Neuronal stem cell (in vitro differentiated cells): ENCODE measurements around the gene NDUFC1. TPM values are rescaled to one million over a fixed set of nuclear protein-coding genes. Genes with fewer than 3 reads are reported as not detected.

Experiments
- DNase-seq: peaks from one replicate; pipeline ENCODE4 v3.0.0-alpha.2; 2013; ENCODE audit warnings: low spot score
- H2AFZ ChIP-seq: one replicate; pipeline ENCODE4 v1.6.1; 2013; ENCODE audit warnings: mild to moderate bottlenecking, low read length, inconsistent platforms
- H2AK5ac ChIP-seq: 2 replicates; pipeline ENCODE4 v1.6.1; 2013; ENCODE audit warnings: low read depth, mild to moderate bottlenecking, inconsistent platforms, low read length, moderate library complexity, mixed read lengths
- H2BK120ac ChIP-seq: 2 replicates; pipeline ENCODE4 v1.6.1; 2013; ENCODE audit warnings: low read depth, mild to moderate bottlenecking, inconsistent platforms, low read length, moderate library complexity, mixed read lengths
- H2BK12ac ChIP-seq: one replicate; pipeline ENCODE4 v1.6.1; 2013; ENCODE audit warnings: low read length, inconsistent platforms
- H2BK15ac ChIP-seq: 2 replicates; pipeline ENCODE4 v1.6.1; 2013; ENCODE audit warnings: mild to moderate bottlenecking, low read length, inconsistent platforms, mixed read lengths
- H2BK5ac ChIP-seq: one replicate; pipeline ENCODE4 v1.6.1; 2013; ENCODE audit warnings: inconsistent platforms, mild to moderate bottlenecking, low read length, moderate library complexity
- H3K14ac ChIP-seq: one replicate; pipeline ENCODE4 v1.6.1; 2013; ENCODE audit warnings: low read length, inconsistent platforms
- H3K18ac ChIP-seq: 2 replicates; pipeline ENCODE4 v1.6.1; 2013; ENCODE audit warnings: low read length, inconsistent platforms
- H3K23ac ChIP-seq: 2 replicates; pipeline ENCODE4 v1.6.1; 2013; ENCODE audit warnings: low read depth, mild to moderate bottlenecking, mixed read lengths, low read length, inconsistent platforms; ENCODE audit not compliant: poor library complexity
- H3K27ac ChIP-seq: replicated peaks from 3 replicates; pipeline ENCODE4 v1.5.1; 2013; ENCODE audit warnings: low read length, inconsistent platforms
- H3K27me3 ChIP-seq, 3 experiments: 2 replicates each; pipeline ENCODE4 v1.6.1; 2013; ENCODE audit warnings: low read length in 3 of 3, mild to moderate bottlenecking in 2 of 3, inconsistent platforms in 1 of 3, low read depth in 1 of 3, mixed read lengths in 1 of 3, moderate library complexity in 1 of 3; ENCODE audit not compliant: control insufficient read depth in 3 of 3, insufficient read depth in 3 of 3
- H3K36me3 ChIP-seq, 2 donors: replicated peaks in 1 of 2; 2 replicates each; pipeline ENCODE4 v1.6.1; 2013; ENCODE audit warnings: low read length in 2 of 2; ENCODE audit not compliant: control insufficient read depth in 2 of 2, insufficient read depth in 2 of 2
- H3K4ac ChIP-seq: 2 replicates; pipeline ENCODE4 v1.6.1; 2013; ENCODE audit warnings: inconsistent platforms, mild to moderate bottlenecking, low read length, moderate library complexity
- H3K4me1 ChIP-seq, 2 donors: 1 replicate in 1 of 2; 2 replicates in 1 of 2; pipeline ENCODE4 v1.6.1; 2013; ENCODE audit warnings: low read length in 2 of 2, low read depth in 1 of 2; ENCODE audit not compliant: control insufficient read depth in 2 of 2, insufficient read depth in 1 of 2
- H3K4me2 ChIP-seq: one replicate; pipeline ENCODE4 v1.6.1; 2013; ENCODE audit warnings: mild to moderate bottlenecking, low read length, inconsistent platforms; ENCODE audit not compliant: insufficient read depth, poor library complexity, severe bottlenecking
- H3K4me3 ChIP-seq, 2 donors: 2 replicates each; pipeline ENCODE4 v1.5.1; 2013; ENCODE audit warnings: low read length in 2 of 2, mild to moderate bottlenecking in 2 of 2, inconsistent platforms in 1 of 2, moderate library complexity in 1 of 2
- H3K79me1 ChIP-seq: one replicate; pipeline ENCODE4 v1.6.1; 2013; ENCODE audit warnings: low read depth, mild to moderate bottlenecking, inconsistent platforms, low read length, moderate library complexity
- H3K9ac ChIP-seq: one replicate; pipeline ENCODE4 v1.6.1; 2013; ENCODE audit warnings: mild to moderate bottlenecking, low read depth, low read length, inconsistent platforms; ENCODE audit not compliant: poor library complexity
- H3K9me3 ChIP-seq, 2 donors: replicated peaks in 1 of 2; 2 replicates each; pipeline versions ENCODE3 to v1.6.1; 2013; ENCODE audit warnings: low read length in 2 of 2, mild to moderate bottlenecking in 2 of 2, inconsistent platforms in 1 of 2, low read depth in 1 of 2, mixed read lengths in 1 of 2, moderate library complexity in 1 of 2; ENCODE audit not compliant: control insufficient read depth in 2 of 2, insufficient read depth in 1 of 2
- H4K8ac ChIP-seq: one replicate; pipeline ENCODE4 v1.6.1; 2013; ENCODE audit warnings: low read depth, mild to moderate bottlenecking, inconsistent platforms, low read length, moderate library complexity
- H4K91ac ChIP-seq: one replicate; pipeline ENCODE4 v1.6.1; 2013; ENCODE audit warnings: low read length, low read depth, mild to moderate bottlenecking, inconsistent platforms; ENCODE audit not compliant: poor library complexity
- WGBS, 2 donors: extraction: QIAGEN DNeasy Blood & Tissue Kit; methylation state at CpG; one replicate each; pipeline ENCODE4 v1.1.7; 2013; ENCODE audit warnings: missing lambda C conversion rate in 2 of 2, mixed read lengths in 1 of 2; ENCODE audit not compliant: insufficient read length in 2 of 2, insufficient replicate concordance in 1 of 2; ENCODE audit errors: extremely low coverage in 2 of 2; 5-methylcytosine and 5-hydroxymethylcytosine counted together
- polyA plus RNA-seq, 2 experiments: library from polyadenylated mRNA; stranded (reverse); fragments of 200-250 nt; gene quantifications; one replicate each; pipeline ENCODE4 v1.2.3, GENCODE V29; 2013

Gene NDUFC1
- 135 TPM for polyA plus RNA-seq (2013, experiment 1 of 2)
- polyA plus RNA-seq (2013, experiment 2 of 2), result 139 TPM

GRCh38 chr4:139301821-139302611, at the start of gene NDUFC1:
NDUFC1 (minus strand) TSS chr4:139302477; CDS start chr4:139295798, 6,679 bp downstream.
- WGBS, 2 donors, result no CpG with 5 or more reads among the region's 46 CpGs
- Histone ChIP-seq H3K4me1 (peaks cover 0 to 3% of the 10 kb centered on the region in 2 donors), H3K14ac (peak within 1 kb of the TSS; percentile 94), H3K4ac (peak within 1 kb of the TSS; percentile 7), H2AFZ (peak within 1 kb of the TSS; percentile 78), H2BK5ac (peak within 1 kb of the TSS; percentile 62), H3K9ac (peak within 1 kb of the TSS; percentile 97), H2BK15ac (no peak within 1 kb of the TSS), H2BK120ac (no peak within 1 kb of the TSS), H3K79me1 (peaks cover 2% of the 10 kb centered on the region), H2BK12ac (peak within 1 kb of the TSS; percentile 16), H3K18ac (peak within 1 kb of the TSS; percentile 97), H2AK5ac (peak within 1 kb of the TSS; percentile 17), H4K91ac (peak within 1 kb of the TSS; percentile 68), H4K8ac (no peak within 1 kb of the TSS), H3K27me3 (no peaks in the 10 kb centered on the region), H3K23ac (peak within 1 kb of the TSS; percentile 93), H3K4me2 (peak within 1 kb of the TSS; percentile 51), H3K4me3 (peak within 1 kb of the TSS; percentile 76 to 93), H3K9me3 (peaks cover 4 to 30% of the 10 kb centered on the region in 2 donors), H3K27ac (peak within 1 kb of the TSS; percentile 81), H3K36me3 (peaks cover 7 to 35% of the 10 kb centered on the region in 2 donors)
- no peak for DNase-seq

- no peak overlapping the region for H3K14ac ChIP-seq
- no peak overlapping the region for H3K4me3 ChIP-seq
- H4K91ac ChIP-seq, result no peak overlapping the region
- no peaks in the 10 kb centered on the region for H3K4me1 ChIP-seq
- no peak overlapping the region for H3K27ac ChIP-seq
- no peak overlapping the region for H2BK12ac ChIP-seq
- H2BK5ac ChIP-seq, result no peak overlapping the region
- DNase-seq, result no peak
- no peak overlapping the region for H3K18ac ChIP-seq
- H2BK15ac ChIP-seq, result no peak overlapping the region
- H3K27me3 ChIP-seq, result no peaks in the 10 kb centered on the region
- H2AFZ ChIP-seq, result no peak overlapping the region
- no peak overlapping the region for H4K8ac ChIP-seq
- H3K9ac ChIP-seq, result no peak overlapping the region
- H3K23ac ChIP-seq, result no peak overlapping the region
- H2AK5ac ChIP-seq, result no peak overlapping the region
- no peak overlapping the region for H3K4me2 ChIP-seq
- peaks cover 1% of the 10 kb centered on the region for H3K79me1 ChIP-seq
- H3K9me3 ChIP-seq, result no peaks in the 10 kb centered on the region
- H2BK120ac ChIP-seq, result no peak overlapping the region
- peaks cover 5 to 90% of the 10 kb centered on the region in 2 donors for H3K36me3 ChIP-seq
- no peak overlapping the region for H3K4ac ChIP-seq
Observed at GRCh38 chr4:139337612-139338011, 35.3 kb upstream of the NDUFC1 start.

- no peak overlapping the region for H3K23ac ChIP-seq
- no CpG with 5 or more reads among the region's 2 CpGs for WGBS, 2 donors
- DNase-seq, result no peak
Observed at GRCh38 chr4:139333046-139333445, 30.8 kb upstream of the NDUFC1 start.

GRCh38 chr4:139331185-139331584, 28.9 kb upstream of the NDUFC1 start:
- peaks cover 3 to 71% of the 10 kb centered on the region in 2 donors for H3K36me3 ChIP-seq
- no peak overlapping the region for H2AFZ ChIP-seq
- no peaks in the 10 kb centered on the region for H3K27me3 ChIP-seq
- H3K18ac ChIP-seq, result no peak overlapping the region
- no peak overlapping the region for H3K27ac ChIP-seq
- H3K9me3 ChIP-seq, result peaks cover 0 to 17% of the 10 kb centered on the region in 2 donors
- H3K4ac ChIP-seq, result no peak overlapping the region
- H3K14ac ChIP-seq, result no peak overlapping the region
- H3K4me3 ChIP-seq, result no peak overlapping the region
- peaks cover 2% of the 10 kb centered on the region for H3K79me1 ChIP-seq
- H2BK15ac ChIP-seq, result no peak overlapping the region
- no peak overlapping the region for H3K23ac ChIP-seq
- WGBS, 2 donors, result no CpG with 5 or more reads among the region's 1 CpG
- H2BK5ac ChIP-seq, result no peak overlapping the region
- H3K9ac ChIP-seq, result no peak overlapping the region
- DNase-seq, result no peak
- H4K91ac ChIP-seq, result no peak overlapping the region
- no peak overlapping the region for H2AK5ac ChIP-seq
- H3K4me2 ChIP-seq, result no peak overlapping the region
- H2BK12ac ChIP-seq, result no peak overlapping the region
- no peak overlapping the region for H4K8ac ChIP-seq
- H2BK120ac ChIP-seq, result no peak overlapping the region
- peaks cover 0 to 1% of the 10 kb centered on the region in 2 donors for H3K4me1 ChIP-seq

More at GRCh38 chr4:139333046-139333445, 30.8 kb upstream of the NDUFC1 start:
- Histone ChIP-seq H3K14ac (no peak overlapping the region), H2BK12ac (no peak overlapping the region), H4K8ac (no peak overlapping the region), H3K36me3 (peaks cover 3 to 76% of the 10 kb centered on the region in 2 donors), H3K4me3 (no peak overlapping the region), H3K27ac (no peak overlapping the region), H2BK5ac (no peak overlapping the region), H3K4ac (no peak overlapping the region), H3K9ac (no peak overlapping the region), H2BK15ac (no peak overlapping the region), H3K18ac (no peak overlapping the region), H3K4me2 (no peak overlapping the region), H2BK120ac (no peak overlapping the region), H4K91ac (no peak overlapping the region), H3K79me1 (peaks cover 2% of the 10 kb centered on the region), H3K4me1 (peaks cover 0 to 1% of the 10 kb centered on the region in 2 donors), H2AFZ (no peak overlapping the region), H2AK5ac (no peak overlapping the region), H3K9me3 (peaks cover 0 to 16% of the 10 kb centered on the region in 2 donors), H3K27me3 (no peaks in the 10 kb centered on the region)
